ENCODE measurements around the gene EFTUD2.
A peak's percentile ranks its signal among the peaks of the same experiment; 100 is the strongest.

EFTUD2 gene

GRCh38 chr17:44887016-44887415 is 12.2 kb downstream of the EFTUD2 start:
- no peak for DNase-seq

GRCh38 chr17:44884941-44885340 is 14.3 kb downstream of the EFTUD2 start:
- DNase-seq: no peak

- DNase-seq: no peak
Measured at GRCh38 chr17:44881145-44881544, 18.1 kb downstream of the EFTUD2 start.

GRCh38 chr17:44880062-44880461 is 19.2 kb downstream of the EFTUD2 start:
- DNase-seq: no peak

GRCh38 chr17:44879376-44879775 is 19.9 kb downstream of the EFTUD2 start:
- DNase-seq: no peak

DNA sequence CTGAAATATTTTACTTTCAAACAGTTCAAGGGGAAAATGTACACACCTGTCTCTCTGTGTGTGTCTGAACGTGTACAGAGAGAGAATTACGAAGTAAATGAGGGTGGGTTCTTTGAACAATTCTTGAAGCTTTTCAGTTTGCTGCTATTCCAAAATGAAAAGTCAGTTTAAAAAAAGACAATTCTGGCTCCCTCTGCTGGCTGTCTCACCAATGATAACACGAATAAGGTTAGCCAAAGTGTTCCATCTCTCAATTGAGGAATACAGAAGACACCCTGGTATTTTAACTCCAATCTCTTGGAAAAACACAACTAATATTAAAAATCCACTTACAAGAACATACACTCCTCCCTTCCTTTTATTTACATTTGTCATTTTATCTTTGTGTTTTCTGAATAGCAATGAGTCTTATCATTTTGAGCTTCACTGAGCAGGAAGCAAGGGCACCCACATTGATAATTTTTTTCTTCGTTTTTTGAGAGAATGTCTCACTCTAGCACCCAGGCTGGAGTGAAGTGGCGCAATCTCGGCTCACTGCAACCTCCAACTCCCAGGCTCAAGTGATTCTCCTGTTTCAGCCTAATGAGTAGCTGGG is 20.5 kb downstream of the EFTUD2 start:
- peak; percentile 71 for DNase-seq

- DNase-seq: no peak
Measured at GRCh38 chr17:44877121-44877520, 22.1 kb downstream of the EFTUD2 start.

GRCh38 chr17:44875761-44876160 is 23.5 kb downstream of the EFTUD2 start:
- no peak for DNase-seq

DNA sequence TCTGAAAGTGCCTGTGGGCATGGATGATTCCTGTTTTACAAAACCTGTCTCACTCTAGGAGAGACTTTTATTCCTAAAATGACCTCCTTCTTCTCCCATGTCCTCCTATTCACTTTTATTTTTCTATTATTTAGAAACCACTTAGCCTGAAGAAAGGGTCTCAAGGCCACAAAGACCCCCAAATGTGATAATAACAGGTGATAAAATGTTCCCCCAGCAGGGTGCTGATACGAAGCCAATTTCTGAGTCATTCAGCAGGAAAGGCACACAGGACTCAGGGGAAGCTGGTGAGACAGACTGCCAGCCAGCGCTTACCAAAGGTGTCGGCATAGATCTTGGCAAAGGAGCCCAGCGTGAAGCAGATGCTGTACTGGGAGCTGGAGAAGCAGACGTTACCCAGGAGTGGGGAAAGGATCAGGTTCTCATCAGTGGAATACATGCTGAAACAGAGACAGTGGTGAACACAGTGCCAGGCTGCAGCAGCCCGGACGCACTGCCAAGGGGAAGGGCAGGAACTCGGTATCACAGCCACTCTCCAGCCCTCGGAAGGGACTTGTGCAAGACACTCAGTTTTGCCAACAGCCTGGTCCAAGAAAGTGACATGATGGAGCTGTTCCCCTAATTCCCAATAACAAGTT is 27.0 kb downstream of the EFTUD2 start:
- peak; percentile 76 for DNase-seq

DNA sequence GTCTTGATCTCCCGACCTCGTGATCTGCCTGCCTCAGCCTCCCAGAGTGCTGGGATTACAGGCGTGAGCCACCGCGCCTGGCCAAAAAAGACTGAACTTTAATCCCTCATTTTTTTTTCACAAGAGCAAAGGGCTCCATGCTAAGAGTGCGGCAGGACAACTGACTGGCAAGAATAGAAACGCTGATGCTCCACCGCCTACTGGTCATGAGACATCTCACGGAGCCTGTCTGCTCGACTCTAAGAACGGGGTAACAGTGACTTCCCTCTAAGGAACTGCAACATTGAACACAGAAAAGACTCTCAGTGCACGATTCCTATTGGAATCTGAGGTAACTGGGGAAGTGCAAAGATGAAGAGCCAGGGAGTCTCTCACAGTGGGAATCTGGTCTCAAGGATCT is 27.7 kb downstream of the EFTUD2 start:
- no peak for DNase-seq

DNA sequence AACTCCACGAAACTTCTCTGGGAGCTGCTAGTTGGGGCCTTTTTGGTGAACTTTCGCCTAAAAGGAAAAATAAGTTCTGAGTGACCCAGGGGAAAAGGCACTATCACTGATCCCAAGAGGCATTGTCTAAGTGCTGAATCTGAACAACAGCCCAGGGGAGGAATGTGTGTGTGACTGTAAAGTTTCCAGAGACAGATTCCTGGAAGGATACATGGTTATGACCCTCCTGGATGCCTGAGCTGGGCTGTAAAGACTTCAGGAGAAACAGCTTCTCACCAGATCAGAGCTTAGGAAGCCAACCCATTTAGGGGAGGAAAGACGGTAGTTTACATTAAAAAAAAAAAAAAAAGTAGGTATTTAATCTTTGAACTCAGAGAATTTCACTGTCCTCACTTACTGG is 31.4 kb downstream of the EFTUD2 start:
- DNase-seq: no peak

- no peak for DNase-seq
Measured at GRCh38 chr17:44865931-44866330, 33.3 kb downstream of the EFTUD2 start.

GRCh38 chr17:44865231-44865660 is 34.0 kb downstream of the EFTUD2 start:
- DNase-seq: peak; percentile 84

DNA sequence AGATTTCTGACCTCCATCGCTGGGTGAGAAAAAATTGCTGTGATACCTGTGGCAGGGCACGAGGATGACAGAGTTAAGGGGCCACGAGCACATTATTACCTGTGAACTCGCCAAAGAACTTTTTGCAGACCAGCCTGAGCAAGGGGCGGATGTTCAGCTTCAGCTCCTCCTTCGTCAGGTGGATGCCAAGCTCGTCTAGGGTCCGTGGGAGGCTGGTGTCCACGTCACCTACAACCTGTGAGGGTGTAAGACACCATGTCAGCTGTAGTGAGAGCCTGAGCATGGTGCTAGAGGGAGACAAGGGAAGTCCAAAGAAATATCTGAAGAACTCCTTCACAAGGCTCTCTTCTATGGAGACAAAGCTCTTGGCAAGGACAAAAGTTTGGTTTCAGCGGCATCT is 34.4 kb downstream of the EFTUD2 start:
- DNase-seq: no peak

GRCh38 chr17:44863061-44863918 is 36.0 kb downstream of the EFTUD2 start:
- DNase-seq: no peak

DNA sequence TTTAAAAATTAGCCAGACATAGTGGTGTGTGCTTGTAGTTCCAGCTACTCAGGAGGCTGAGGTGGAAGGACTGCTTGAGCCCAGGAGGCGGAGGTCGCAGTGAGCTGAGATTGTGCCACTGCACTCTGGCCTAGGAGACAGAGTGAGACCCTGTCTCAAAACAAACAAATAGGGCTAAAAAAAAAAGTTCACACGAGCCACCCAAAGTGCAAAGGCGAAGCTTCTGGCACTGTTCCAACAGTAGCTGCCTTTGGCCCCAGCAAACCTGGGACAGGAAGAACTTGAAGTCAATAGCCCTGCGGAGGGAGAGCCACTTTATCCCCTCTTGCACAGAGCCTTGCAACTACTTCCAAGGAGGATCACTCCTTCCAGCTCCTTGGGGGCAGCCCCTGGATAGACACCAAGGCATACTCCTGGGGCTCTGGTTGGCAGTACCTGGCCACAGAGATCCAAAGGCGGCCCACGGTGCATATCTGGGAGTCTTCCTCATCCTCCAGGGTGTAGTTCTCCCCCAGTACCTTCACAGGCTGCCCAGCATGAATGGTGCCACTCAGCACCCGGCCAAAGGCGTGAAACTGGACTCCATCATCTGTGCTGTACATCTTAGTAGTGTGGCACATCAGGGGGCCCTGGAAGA is 36.8 kb downstream of the EFTUD2 start:
- DNase-seq: no peak

- no peak for DNase-seq
Measured at GRCh38 chr17:44859701-44860100, 39.5 kb downstream of the EFTUD2 start.

- DNase-seq: no peak
Measured at GRCh38 chr17:44854192-44854591, 45.1 kb downstream of the EFTUD2 start.

DNA sequence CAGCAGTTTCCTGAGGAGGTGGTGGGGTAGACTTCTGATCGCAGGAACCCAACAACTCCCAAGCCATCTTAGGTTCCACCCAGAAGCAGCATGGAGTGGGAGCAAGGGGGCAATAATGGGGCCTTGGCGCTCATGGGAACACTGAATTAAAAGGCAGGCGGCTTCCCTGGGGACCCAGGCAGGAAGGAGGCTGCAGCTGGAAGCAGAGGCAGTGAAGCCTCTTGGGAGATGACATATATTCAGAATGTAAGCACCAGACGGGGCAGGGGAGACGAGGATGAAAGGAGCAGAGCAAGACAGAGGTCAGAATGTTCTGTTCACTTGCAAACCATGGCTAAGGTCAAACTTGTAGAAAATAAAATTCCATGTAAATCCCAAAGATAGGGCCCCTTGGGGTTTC is 48.6 kb downstream of the EFTUD2 start:
- DNase-seq: no peak

GRCh38 chr17:44850025-44850424 is 49.2 kb downstream of the EFTUD2 start:
- DNase-seq: no peak

- no peak for DNase-seq
Measured at GRCh38 chr17:44848961-44849489, 50.2 kb downstream of the EFTUD2 start.

DNA sequence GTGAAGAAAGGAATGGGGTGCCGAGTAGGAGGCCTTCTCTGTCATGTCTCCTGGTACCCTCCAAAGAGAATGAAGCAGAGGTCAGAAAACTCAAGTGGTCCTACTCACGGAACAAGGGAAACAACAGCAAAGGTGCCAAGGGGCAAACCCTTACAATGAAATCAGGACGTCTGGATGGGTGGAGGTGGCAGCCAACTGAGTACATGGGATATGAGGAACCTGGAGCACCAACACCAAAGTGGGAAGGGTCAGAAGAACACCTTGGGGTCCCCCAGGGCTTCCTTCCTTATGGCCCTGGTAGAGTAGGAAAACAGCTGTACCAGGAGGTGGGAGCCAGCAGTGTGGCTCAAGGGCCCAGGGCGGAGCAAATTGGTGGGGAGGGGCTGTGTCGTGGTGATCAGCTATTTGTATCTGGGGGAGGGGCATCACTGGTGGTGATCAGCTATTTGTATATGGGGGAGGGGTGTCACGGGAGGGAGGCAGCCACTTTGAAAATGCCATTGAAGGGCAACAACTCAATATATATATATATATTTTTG is 50.9 kb downstream of the EFTUD2 start:
- DNase-seq: no peak

GRCh38 chr17:44847586-44847985 is 51.7 kb downstream of the EFTUD2 start, which contains the start of gene HIGD1B:
Gene HIGD1B (plus strand): TSS chr17:44847883. CDS start chr17:44848153, 270 bp downstream.
- no peak for DNase-seq
